ENCODE data around the gene PGM2L1. TPM values are rescaled to one million over a fixed set of nuclear protein-coding genes. Genes with fewer than 3 reads are reported as not detected.

The PGM2L1 gene
- total RNA-seq, 2 donors from 2014 or later = 12.0 to 16.1 TPM

- peaks cover 28% of the 10 kb centered on the region for H3K9me3 Mint-ChIP-seq
- 89 to 100% methylated on average over 1 of the region's 1 CpG for WGBS, 2 experiments (ENCODE audit: insufficient coverage in 1 of 2, insufficient read length in 1 of 2)
- Histone ChIP-seq H3K27me3 (ENCODE audit: control insufficient read depth, insufficient read depth, low read length, poor library complexity, severe bottlenecking) (no peaks in the 10 kb centered on the region), H3K9me3 (ENCODE audit: control insufficient read depth, low read length) (peaks cover 21% of the 10 kb centered on the region), H3K4me3 (ENCODE audit: low read length) (no peak overlapping the region), H3K27ac (ENCODE audit: low read depth, low read length) (no peak overlapping the region), H3K36me3 (ENCODE audit: control insufficient read depth, insufficient read depth, low read length) (peaks cover 23% of the 10 kb centered on the region), H3K9ac (ENCODE audit: extremely low read depth, low read length, poor library complexity, severe bottlenecking) (no peak overlapping the region), H3K4me1 (ENCODE audit: control insufficient read depth, insufficient read depth, low read length) (no peaks in the 10 kb centered on the region)
- H3K4me3 Mint-ChIP-seq = no peak overlapping the region
- H3K27me3 Mint-ChIP-seq (ENCODE audit: insufficient read depth) = no peaks in the 10 kb centered on the region
- no peak for DNase-seq
- no peak overlapping the region for H3K27ac Mint-ChIP-seq
- TF ChIP-seq CTCF (conservative IDR thresholded peaks at IDR 0.05) = no peak
- no peaks in the 10 kb centered on the region for H3K4me1 Mint-ChIP-seq
- peaks cover 73% of the 10 kb centered on the region for H3K36me3 Mint-ChIP-seq (ENCODE audit: low read depth)
Measured at GRCh38 chr11:74357449-74357848, 40.8 kb downstream of the PGM2L1 start.

GRCh38 chr11:74355626-74356025, 42.6 kb downstream of the PGM2L1 start:
- H3K9me3 Mint-ChIP-seq = peaks cover 15% of the 10 kb centered on the region
- WGBS, 2 experiments (ENCODE audit: insufficient coverage in 1 of 2, insufficient read length in 1 of 2) = 86 to 89% methylated on average over 2 of the region's 2 CpGs
- no peaks in the 10 kb centered on the region for H3K4me1 Mint-ChIP-seq
- no peak overlapping the region for H3K9ac ChIP-seq (ENCODE audit: extremely low read depth, low read length, poor library complexity, severe bottlenecking)
- H3K27ac Mint-ChIP-seq = no peak overlapping the region
- no peak overlapping the region for H3K4me3 Mint-ChIP-seq
- no peak for DNase-seq
- H3K9me3 ChIP-seq (ENCODE audit: control insufficient read depth, low read length) = peaks cover 26% of the 10 kb centered on the region
- TF ChIP-seq CTCF (conservative IDR thresholded peaks at IDR 0.05) = no peak
- H3K4me3 ChIP-seq (ENCODE audit: low read length) = no peak overlapping the region
- peaks cover 30% of the 10 kb centered on the region for H3K36me3 ChIP-seq (ENCODE audit: control insufficient read depth, insufficient read depth, low read length)
- H3K27me3 ChIP-seq (ENCODE audit: control insufficient read depth, insufficient read depth, low read length, poor library complexity, severe bottlenecking) = no peaks in the 10 kb centered on the region
- no peak overlapping the region for H3K27ac ChIP-seq (ENCODE audit: low read depth, low read length)
- H3K36me3 Mint-ChIP-seq (ENCODE audit: low read depth) = peaks cover 65% of the 10 kb centered on the region
- H3K27me3 Mint-ChIP-seq (ENCODE audit: insufficient read depth) = no peaks in the 10 kb centered on the region
- H3K4me1 ChIP-seq (ENCODE audit: control insufficient read depth, insufficient read depth, low read length) = no peaks in the 10 kb centered on the region

GRCh38 chr11:74354036-74354435, 44.2 kb downstream of the PGM2L1 start:
- Histone ChIP-seq H3K36me3 (ENCODE audit: control insufficient read depth, insufficient read depth, low read length) (peaks cover 18% of the 10 kb centered on the region), H3K27ac (ENCODE audit: low read depth, low read length) (no peak overlapping the region), H3K9ac (ENCODE audit: extremely low read depth, low read length, poor library complexity, severe bottlenecking) (no peak overlapping the region), H3K4me1 (ENCODE audit: control insufficient read depth, insufficient read depth, low read length) (no peaks in the 10 kb centered on the region), H3K4me3 (ENCODE audit: low read length) (no peak overlapping the region), H3K9me3 (ENCODE audit: control insufficient read depth, low read length) (peaks cover 11% of the 10 kb centered on the region), H3K27me3 (ENCODE audit: control insufficient read depth, insufficient read depth, low read length, poor library complexity, severe bottlenecking) (no peaks in the 10 kb centered on the region)
- no peak overlapping the region for H3K4me3 Mint-ChIP-seq
- 75 to 79% methylated on average over 3 of the region's 3 CpGs for WGBS, 2 experiments (ENCODE audit: insufficient coverage in 1 of 2, insufficient read length in 1 of 2)
- H3K9me3 Mint-ChIP-seq = peaks cover 4% of the 10 kb centered on the region
- no peaks in the 10 kb centered on the region for H3K4me1 Mint-ChIP-seq
- peaks cover 56% of the 10 kb centered on the region for H3K36me3 Mint-ChIP-seq (ENCODE audit: low read depth)
- no peak overlapping the region for H3K27ac Mint-ChIP-seq
- H3K27me3 Mint-ChIP-seq (ENCODE audit: insufficient read depth) = no peaks in the 10 kb centered on the region
- no peak for TF ChIP-seq CTCF (conservative IDR thresholded peaks at IDR 0.05)
- no peak for DNase-seq

Measured in endodermal cell (in vitro differentiated cells).